Measurements from ENCODE around the gene PTRHD1. TPM values are rescaled to one million over a fixed set of nuclear protein-coding genes. Genes with fewer than 3 reads are reported as not detected.

The PTRHD1 gene
- total and polyA plus RNA-seq, 10 of the 15 experiments (the other 5 are each of a cell fraction or from before 2014, with no cell fraction given), result 15.9 to 64.2 (median 45.0) TPM

DNA sequence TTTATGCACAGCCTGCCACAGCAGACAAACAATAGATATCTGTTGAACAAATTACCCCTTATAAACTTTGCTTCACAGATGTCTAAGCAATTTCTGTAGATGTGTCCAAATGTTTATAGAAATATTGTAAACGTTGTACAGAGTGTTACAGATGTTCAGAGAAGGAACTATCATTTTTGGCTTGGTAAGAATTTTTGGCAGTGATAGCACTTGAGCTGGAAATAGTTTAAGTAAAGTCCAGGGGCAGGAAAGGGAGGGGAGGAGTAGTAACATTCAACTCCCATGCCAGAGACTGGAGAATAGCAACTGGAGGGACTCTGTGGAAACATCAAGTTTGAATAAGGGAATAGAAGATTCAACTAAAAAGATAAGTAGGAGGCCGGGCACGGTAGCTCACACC, 4.4 kb downstream of the PTRHD1 start:
- ChIA-PET POLR2A (no interaction called here), CTCF (interaction anchor here (0.8 to 1.5 kb wide), 2 partner anchors 39 to 176 kb away, joined by 3 to 5 read pairs; no protein-coding TSS in a partner anchor), RAD21 (ENCODE audit: unreplicated experiment) (no interaction called here), SMC1A (ENCODE audit: uncharacterized antibody, unreplicated experiment) (interaction anchor here (0.8 to 1.2 kb wide), 3 partner anchors 9 to 282 kb away, joined by 3 to 4 read pairs (median 4); no protein-coding TSS in a partner anchor)
- no peaks in the 10 kb centered on the region for H3K27me3 ChIP-seq (replicated peaks in 1 of 2; ENCODE audit: control insufficient read depth in 2 of 2, insufficient read depth in 2 of 2, low read length in 1 of 2)
- H3K79me2 ChIP-seq (ENCODE audit: control insufficient read depth, insufficient read depth, low read length), result peaks cover 11% of the 10 kb centered on the region
- BruUV-seq (replicated peaks), result no TSS peak
- H2AFZ ChIP-seq (ENCODE audit: control insufficient read depth, low read depth, low read length), result no peak overlapping the region
- no peak for ATAC-seq
- no peak overlapping the region for H3K4me2 ChIP-seq (ENCODE audit: control insufficient read depth, insufficient read depth)
- H3K36me3 ChIP-seq (ENCODE audit: control insufficient read depth in 2 of 2, insufficient read depth in 2 of 2, low read length in 1 of 2), result no peaks in the 10 kb centered on the region
- H3K4me1 ChIP-seq (ENCODE audit: control insufficient read depth, insufficient read depth, low read length), result peaks cover 10% of the 10 kb centered on the region
- WGBS (ENCODE audit: insufficient coverage, insufficient replicate concordance, low lambda C conversion rate, missing lambda C conversion rate), result 66% methylated on average over 3 of the region's 3 CpGs
- no peak overlapping the region for H3K9ac ChIP-seq (ENCODE audit: control insufficient read depth, insufficient read depth, low read length)
- no peak overlapping the region for H3K27ac ChIP-seq (ENCODE audit: control insufficient read depth, insufficient read depth)
- no peak overlapping the region for H3K4me3 ChIP-seq
- TF ChIP-seq NBN (IDR thresholded peaks at IDR 0.05), result no peak
- TF ChIP-seq GATAD2B (conservative IDR thresholded peaks at IDR 0.05; ENCODE audit: low read depth), result no peak
- TF ChIP-seq TBL1XR1 (IDR thresholded peaks at IDR 0.05; ENCODE audit: low read depth, low read length), result no peak
- no peak for TF ChIP-seq EZH2 (IDR thresholded peaks at IDR 0.05; ENCODE audit: borderline replicate concordance, control insufficient read depth, low read depth, low read length)
- no peak for TF ChIP-seq ZNF274 (IDR thresholded peaks at IDR 0.05; ENCODE audit: insufficient read depth, insufficient read length)
- TF ChIP-seq IRF4 (IDR thresholded peaks at IDR 0.05; ENCODE audit: low read depth, low read length), result no peak
- TF ChIP-seq RCOR1 (conservative IDR thresholded peaks at IDR 0.05; ENCODE audit: low read depth, low read length), result no peak
- no peak for TF ChIP-seq TCF3 (IDR thresholded peaks at IDR 0.05; ENCODE audit: borderline replicate concordance, insufficient read depth, low read depth, low read length)
- TF ChIP-seq, protein P1, sequence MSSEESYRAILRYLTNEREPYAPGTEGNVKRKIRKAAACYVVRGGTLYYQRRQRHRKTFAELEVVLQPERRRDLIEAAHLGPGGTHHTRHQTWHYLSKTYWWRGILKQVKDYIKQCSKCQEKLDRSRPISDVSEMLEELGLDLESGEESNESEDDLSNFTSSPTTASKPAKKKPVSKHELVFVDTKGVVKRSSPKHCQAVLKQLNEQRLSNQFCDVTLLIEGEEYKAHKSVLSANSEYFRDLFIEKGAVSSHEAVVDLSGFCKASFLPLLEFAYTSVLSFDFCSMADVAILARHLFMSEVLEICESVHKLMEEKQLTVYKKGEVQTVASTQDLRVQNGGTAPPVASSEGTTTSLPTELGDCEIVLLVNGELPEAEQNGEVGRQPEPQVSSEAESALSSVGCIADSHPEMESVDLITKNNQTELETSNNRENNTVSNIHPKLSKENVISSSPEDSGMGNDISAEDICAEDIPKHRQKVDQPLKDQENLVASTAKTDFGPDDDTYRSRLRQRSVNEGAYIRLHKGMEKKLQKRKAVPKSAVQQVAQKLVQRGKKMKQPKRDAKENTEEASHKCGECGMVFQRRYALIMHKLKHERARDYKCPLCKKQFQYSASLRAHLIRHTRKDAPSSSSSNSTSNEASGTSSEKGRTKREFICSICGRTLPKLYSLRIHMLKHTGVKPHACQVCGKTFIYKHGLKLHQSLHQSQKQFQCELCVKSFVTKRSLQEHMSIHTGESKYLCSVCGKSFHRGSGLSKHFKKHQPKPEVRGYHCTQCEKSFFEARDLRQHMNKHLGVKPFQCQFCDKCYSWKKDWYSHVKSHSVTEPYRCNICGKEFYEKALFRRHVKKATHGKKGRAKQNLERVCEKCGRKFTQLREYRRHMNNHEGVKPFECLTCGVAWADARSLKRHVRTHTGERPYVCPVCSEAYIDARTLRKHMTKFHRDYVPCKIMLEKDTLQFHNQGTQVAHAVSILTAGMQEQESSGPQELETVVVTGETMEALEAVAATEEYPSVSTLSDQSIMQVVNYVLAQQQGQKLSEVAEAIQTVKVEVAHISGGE (CRISPR knock-in tag; IDR thresholded peaks at IDR 0.05), result no peak
- no peak for TF ChIP-seq SUZ12 (IDR thresholded peaks at IDR 0.05; ENCODE audit: unreplicated experiment)
- TF ChIP-seq, protein P2, sequence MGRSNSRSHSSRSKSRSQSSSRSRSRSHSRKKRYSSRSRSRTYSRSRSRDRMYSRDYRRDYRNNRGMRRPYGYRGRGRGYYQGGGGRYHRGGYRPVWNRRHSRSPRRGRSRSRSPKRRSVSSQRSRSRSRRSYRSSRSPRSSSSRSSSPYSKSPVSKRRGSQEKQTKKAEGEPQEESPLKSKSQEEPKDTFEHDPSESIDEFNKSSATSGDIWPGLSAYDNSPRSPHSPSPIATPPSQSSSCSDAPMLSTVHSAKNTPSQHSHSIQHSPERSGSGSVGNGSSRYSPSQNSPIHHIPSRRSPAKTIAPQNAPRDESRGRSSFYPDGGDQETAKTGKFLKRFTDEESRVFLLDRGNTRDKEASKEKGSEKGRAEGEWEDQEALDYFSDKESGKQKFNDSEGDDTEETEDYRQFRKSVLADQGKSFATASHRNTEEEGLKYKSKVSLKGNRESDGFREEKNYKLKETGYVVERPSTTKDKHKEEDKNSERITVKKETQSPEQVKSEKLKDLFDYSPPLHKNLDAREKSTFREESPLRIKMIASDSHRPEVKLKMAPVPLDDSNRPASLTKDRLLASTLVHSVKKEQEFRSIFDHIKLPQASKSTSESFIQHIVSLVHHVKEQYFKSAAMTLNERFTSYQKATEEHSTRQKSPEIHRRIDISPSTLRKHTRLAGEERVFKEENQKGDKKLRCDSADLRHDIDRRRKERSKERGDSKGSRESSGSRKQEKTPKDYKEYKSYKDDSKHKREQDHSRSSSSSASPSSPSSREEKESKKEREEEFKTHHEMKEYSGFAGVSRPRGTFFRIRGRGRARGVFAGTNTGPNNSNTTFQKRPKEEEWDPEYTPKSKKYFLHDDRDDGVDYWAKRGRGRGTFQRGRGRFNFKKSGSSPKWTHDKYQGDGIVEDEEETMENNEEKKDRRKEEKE (IDR thresholded peaks at IDR 0.05), result no peak
- DNase-seq (ENCODE audit: low read depth, low spot score), result no peak
- peaks cover 5% of the 10 kb centered on the region; the same call in 2 of the 3 replicates for H3K9me3 ChIP-seq (replicated peaks; ENCODE audit: control insufficient read depth, insufficient read depth, low read length)
- no peaks in the 10 kb centered on the region for H4K20me1 ChIP-seq (ENCODE audit: control insufficient read depth, insufficient read depth)
- intact Hi-C loops (cut with micrococcal nuclease; ENCODE audit: unreplicated experiment) (no loop called here), in situ Hi-C loops (cut with MboI) (no loop called here)
- FAIRE-seq, result no peak
